ENCODE measurements around the gene ZNF23. TPM values are rescaled to one million over a fixed set of nuclear protein-coding genes. Genes with fewer than 3 reads are reported as not detected.

The ZNF23 gene
- total RNA-seq, 1 experiment from 2014 or later, result 9.6 TPM

GRCh38 chr16:71436473-71436872 lies 25.6 kb downstream of the ZNF23 start:
- Histone ChIP-seq H4K91ac (ENCODE audit: insufficient read length, low read depth, low read length) (no peak overlapping the region), H3K23me2 (ENCODE audit: insufficient read length, low read depth, low read length, poor library complexity, severe bottlenecking) (no peaks in the 10 kb centered on the region), H3K79me2 (ENCODE audit: insufficient read depth, low read length) (no peaks in the 10 kb centered on the region), H3K18ac (ENCODE audit: insufficient read length, low read depth, low read length) (no peak overlapping the region), H3K27ac (ENCODE audit: insufficient read length, low read depth, low read length) (no peak overlapping the region), H2BK5ac (ENCODE audit: insufficient read length, low read length) (no peak overlapping the region), H3T11ph (ENCODE audit: low read length) (no peak overlapping the region), H2AFZ (ENCODE audit: low read length) (no peak overlapping the region), H4K5ac (ENCODE audit: insufficient read length, low read depth, low read length) (no peak overlapping the region), H2BK20ac (ENCODE audit: low read depth, low read length, poor library complexity, severe bottlenecking) (no peak overlapping the region), H2AK5ac (ENCODE audit: insufficient read length, low read length) (no peak overlapping the region), H3K4me1 (ENCODE audit: insufficient read depth, low read length) (no peaks in the 10 kb centered on the region), H4K20me1 (ENCODE audit: control insufficient read depth, insufficient read depth, insufficient read length) (no peaks in the 10 kb centered on the region), H3K56ac (ENCODE audit: insufficient read length, low read depth, low read length) (no peak overlapping the region), H3K4me2 (ENCODE audit: insufficient read depth, insufficient read length, low read length) (no peak overlapping the region), H2BK120ac (ENCODE audit: low read depth, low read length, poor library complexity, severe bottlenecking) (no peak overlapping the region), H4K8ac (replicated peaks; ENCODE audit: insufficient read length, low read depth, low read length) (no peak overlapping the region), H3K4ac (ENCODE audit: low read depth, low read length) (no peak overlapping the region), H2BK15ac (ENCODE audit: low read depth, low read length) (no peak overlapping the region), H3K9ac (ENCODE audit: extremely low read depth, insufficient read length, low read length) (no peak overlapping the region), H3K9me3 (ENCODE audit: control insufficient read depth, low read depth, low read length) (no peaks in the 10 kb centered on the region), H3K14ac (ENCODE audit: insufficient read depth, low read length) (no peak overlapping the region), H3K27me3 (ENCODE audit: insufficient read depth, low read length) (no peaks in the 10 kb centered on the region), H3K79me1 (ENCODE audit: insufficient read depth, low read depth, low read length, poor library complexity, severe bottlenecking) (no peaks in the 10 kb centered on the region), H3K23ac (ENCODE audit: insufficient read length, low read depth, low read length) (no peak overlapping the region), H2BK12ac (ENCODE audit: insufficient read length, low read depth, low read length) (no peak overlapping the region)
- Mint-ChIP-seq H3K4me1 (peaks cover 0 to 3% of the 10 kb centered on the region in 2 experiments; a peak in 1 of 4 replicates), H3K36me3 (ENCODE audit: insufficient read depth in 1 of 3, low read depth in 3 of 3) (no peaks in the 10 kb centered on the region; a peak in 1 of 7 replicates), H3K27ac (peak overlapping the region in 1 of 3 experiments; percentile 44; a peak in 1 of 7 replicates), H3K4me3 (no peak overlapping the region), H3K27me3 (ENCODE audit: low read depth) (peaks cover 18% of the 10 kb centered on the region), H3K9me3 (no peaks in the 10 kb centered on the region)
- no peak for TF ChIP-seq CTCF (conservative IDR thresholded peaks at IDR 0.05)
- WGBS (ENCODE audit: extremely low coverage, insufficient read length, low lambda C conversion rate), result no CpG with 5 or more reads among the region's 7 CpGs
- DNase-seq, result no peak
